Caki2 (cell line): ENCODE measurements around the gene CD68. TPM values are rescaled to one million over a fixed set of nuclear protein-coding genes. Genes with fewer than 3 reads are reported as not detected.

Experiments
- DNase-seq: peaks from one replicate; pipeline ENCODE4 v3.0.0-alpha.2; 2015; ENCODE audit warnings: low read depth
- in situ Hi-C: cut with HindIII; loops from 2 replicates; pipeline ENCODE4 v1.10.0; 2016; ENCODE audit warnings: low sequenced_read_pairs, low pct_unique_long_range_greater_than_20kb, mixed read lengths
- total RNA-seq: library from RNA; depleted of rRNA; stranded (reverse); fragments of >200 nt; shearing (Covaris generic); gene quantifications from 2 replicates; pipeline ENCODE4 v1.2.3, GENCODE V29; 2014; ENCODE audit warnings: low replicate concordance

The CD68 gene
- total RNA-seq, 1 experiment from 2014 or later = 93.2 TPM

GRCh38 chr17:7575959-7576358 is 3.5 kb upstream of the CD68 start:
- no peak for DNase-seq
- in situ Hi-C loops = no loop called here

GRCh38 chr17:7576432-7576937 is 3.0 kb upstream of the CD68 start:
- no peak for DNase-seq
- in situ Hi-C loops = no loop called here

GRCh38 chr17:7577327-7578199 is 1.9 kb upstream of the CD68 start:
- DNase-seq = no peak
- in situ Hi-C loops = no loop called here

- in situ Hi-C loops = no loop called here
Observed at GRCh38 chr17:7579834-7580603, 581 bp downstream of the CD68 start.

GRCh38 chr17:7580604-7581575 is 1.5 kb downstream of the CD68 start:
- DNase-seq = no peak
- in situ Hi-C loops = no loop called here

More at GRCh38 chr17:7579834-7580603, 581 bp downstream of the CD68 start:
- no peak for DNase-seq

GRCh38 chr17:7582396-7583252 is 3.2 kb downstream of the CD68 start:
- in situ Hi-C loops = no loop called here
- no peak for DNase-seq

GRCh38 chr17:7583253-7584109 is 4.0 kb downstream of the CD68 start, which contains the start of gene MPDU1:
MPDU1 (plus strand) TSS chr17:7583852; CDS start chr17:7583863, 11 bp downstream.
- DNase-seq = peak; percentile 94
- in situ Hi-C loops = no loop called here

GRCh38 chr17:7586673-7587419 is 7.4 kb downstream of the CD68 start:
- no peak for DNase-seq
- in situ Hi-C loops = no loop called here

- in situ Hi-C loops = no loop called here
- DNase-seq = no peak
Observed at GRCh38 chr17:7587420-7588151, 8.1 kb downstream of the CD68 start.

- in situ Hi-C loops = no loop called here
- DNase-seq = no peak
Observed at GRCh38 chr17:7588553-7589203, 9.2 kb downstream of the CD68 start.

GRCh38 chr17:7589204-7589868 is 9.9 kb downstream of the CD68 start:
- in situ Hi-C loops = no loop called here
- no peak for DNase-seq

- DNase-seq = no peak
- in situ Hi-C loops = no loop called here
Observed at GRCh38 chr17:7589891-7590691, 10.7 kb downstream of the CD68 start, which contains the start of gene SOX15. SOX15 (minus strand) TSS chr17:7590094; CDS start chr17:7589676, 418 bp downstream.

- in situ Hi-C loops = no loop called here
- no peak for DNase-seq
Observed at GRCh38 chr17:7590743-7591142, 11.3 kb downstream of the CD68 start.
